K562 (cell line): ENCODE results near the gene PLK5.

ENCODE experiments used
- CHD2 ChIP-seq: IDR thresholded peaks from 2 replicates; pipeline ENCODE4 v1.6.1; 2011; ENCODE audit warnings: low read depth, low read length
- PKNOX1 ChIP-seq: fragments of 450-650 bp; IDR thresholded peaks from 2 replicates; pipeline ENCODE4 v1.6.1; 2016

DNA sequence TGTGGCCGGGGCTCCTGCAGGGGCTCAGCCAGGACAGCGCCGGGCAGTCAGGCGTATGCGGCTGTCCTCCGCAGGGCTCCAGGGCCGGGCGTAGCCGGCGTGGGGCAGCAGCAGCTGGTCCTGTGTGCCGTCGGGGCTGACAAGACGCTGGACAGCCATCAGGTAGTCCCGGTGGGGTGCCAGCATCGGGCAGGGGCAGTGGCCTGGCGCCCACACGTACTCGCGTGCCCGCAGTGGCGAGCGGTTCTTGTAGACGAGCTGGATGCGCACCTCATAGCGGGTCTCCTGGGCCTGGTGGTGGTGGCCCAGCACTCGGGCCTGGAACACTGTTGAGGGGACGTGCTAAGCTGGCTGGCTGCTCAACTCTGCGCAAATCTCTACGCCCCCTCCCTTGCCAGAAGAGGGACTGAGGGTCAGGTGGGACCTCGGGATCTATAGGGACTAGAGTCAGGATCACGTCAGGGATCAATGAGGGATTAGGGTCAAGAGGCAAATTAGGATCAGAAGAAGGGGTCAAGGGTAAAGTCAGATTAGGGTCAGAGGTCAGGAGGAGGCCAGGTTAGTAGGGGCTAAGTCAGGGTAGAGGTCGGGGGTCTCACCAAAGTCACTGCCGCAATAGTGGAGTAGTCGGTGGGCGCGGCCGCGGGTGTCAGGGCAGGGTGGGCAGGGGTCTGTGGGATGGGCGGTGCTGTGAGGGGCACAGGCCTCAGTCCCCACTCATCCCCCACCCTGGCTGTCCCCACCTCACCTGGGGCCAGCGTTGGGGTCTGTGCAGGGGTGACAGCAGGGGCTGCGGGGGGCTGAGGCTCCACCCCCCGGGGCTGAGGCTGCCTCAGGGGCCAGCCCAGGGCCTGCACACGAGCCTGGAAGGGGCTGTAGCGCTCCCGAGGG is 17.6 kb upstream of the PLK5 start:
- no peak for TF ChIP-seq PKNOX1
- TF ChIP-seq CHD2 = no peak
